ENCODE data around the gene DNAJC17.

DNA sequence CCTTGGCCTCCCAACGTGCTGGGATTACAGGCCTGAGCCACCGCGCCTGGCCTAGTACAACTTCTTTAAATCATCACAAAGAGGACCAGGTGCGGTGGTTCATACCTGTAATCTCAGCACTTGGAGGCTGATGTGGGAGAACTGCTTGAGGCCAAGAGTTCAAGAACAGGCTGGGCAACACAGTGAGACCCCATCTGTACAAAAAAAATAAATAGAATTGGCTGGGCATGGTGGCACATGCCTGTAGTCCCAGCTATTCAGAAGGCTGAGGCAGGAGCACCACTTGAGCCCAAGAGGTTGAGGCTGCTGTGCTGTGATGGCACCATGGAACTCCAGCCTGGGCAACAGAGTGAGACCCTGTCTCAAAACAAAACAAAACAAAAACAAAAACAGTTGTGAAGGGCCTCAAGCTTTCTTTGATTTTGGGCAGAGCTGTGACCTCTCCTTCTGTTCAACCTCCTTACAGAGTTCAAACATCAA is 58.1 kb downstream of the DNAJC17 start:
- TF ChIP-seq POLR2A (IDR thresholded peaks at IDR 0.05) (no peak), EP300 (IDR thresholded peaks at IDR 0.05) (no peak)
- TF ChIP-seq, protein P1, sequence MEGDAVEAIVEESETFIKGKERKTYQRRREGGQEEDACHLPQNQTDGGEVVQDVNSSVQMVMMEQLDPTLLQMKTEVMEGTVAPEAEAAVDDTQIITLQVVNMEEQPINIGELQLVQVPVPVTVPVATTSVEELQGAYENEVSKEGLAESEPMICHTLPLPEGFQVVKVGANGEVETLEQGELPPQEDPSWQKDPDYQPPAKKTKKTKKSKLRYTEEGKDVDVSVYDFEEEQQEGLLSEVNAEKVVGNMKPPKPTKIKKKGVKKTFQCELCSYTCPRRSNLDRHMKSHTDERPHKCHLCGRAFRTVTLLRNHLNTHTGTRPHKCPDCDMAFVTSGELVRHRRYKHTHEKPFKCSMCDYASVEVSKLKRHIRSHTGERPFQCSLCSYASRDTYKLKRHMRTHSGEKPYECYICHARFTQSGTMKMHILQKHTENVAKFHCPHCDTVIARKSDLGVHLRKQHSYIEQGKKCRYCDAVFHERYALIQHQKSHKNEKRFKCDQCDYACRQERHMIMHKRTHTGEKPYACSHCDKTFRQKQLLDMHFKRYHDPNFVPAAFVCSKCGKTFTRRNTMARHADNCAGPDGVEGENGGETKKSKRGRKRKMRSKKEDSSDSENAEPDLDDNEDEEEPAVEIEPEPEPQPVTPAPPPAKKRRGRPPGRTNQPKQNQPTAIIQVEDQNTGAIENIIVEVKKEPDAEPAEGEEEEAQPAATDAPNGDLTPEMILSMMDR (IDR thresholded peaks at IDR 0.05): no peak

Measured in tibial nerve (tissue), 4 donors.